Brain microvascular endothelial cell (primary cell): ENCODE measurements around the gene GASK1A.
"Not testable (repeated sequence)": the region's sequence is repeated elsewhere in the genome, so short reads cannot be mapped to it uniquely, and the experiment has no call there.

Source experiments
- DNase-seq: peaks from one replicate; pipeline ENCODE4 v3.0.0-alpha.2; 2020
- H3K27ac ChIP-seq: fragments of 250-450 bp; sonication (Bioruptor Pico); 2 replicates; pipeline ENCODE4 v1.5.1; 2020; ENCODE audit warnings: mild to moderate bottlenecking, moderate library complexity
- H3K27me3 ChIP-seq: fragments of 250-450 bp; sonication (Bioruptor Pico); replicated peaks from 2 replicates; pipeline ENCODE4 v1.5.1; 2020; ENCODE audit warnings: mild to moderate bottlenecking
- H3K36me3 ChIP-seq: fragments of 250-450 bp; sonication (Bioruptor Pico); replicated peaks from 2 replicates; pipeline ENCODE4 v1.5.1; 2020; ENCODE audit warnings: mild to moderate bottlenecking
- H3K4me3 ChIP-seq: 2 replicates; pipeline ENCODE4 v1.5.1; 2011; ENCODE audit warnings: low read depth, mild to moderate bottlenecking, control low read depth, low read length, moderate library complexity
- CTCF ChIP-seq: IDR thresholded peaks from 2 replicates; pipeline ENCODE4 v1.5.1; 2011; ENCODE audit warnings: low read depth, mild to moderate bottlenecking, moderate library complexity, low read length, control low read depth, inconsistent platforms; ENCODE audit errors: missing control alignments
- in situ Hi-C: cut with HindIII; loops from 2 replicates; pipeline ENCODE4 v1.10.0; 2017; ENCODE audit warnings: low sequenced_read_pairs, low pct_ligation_motif_present

GASK1A gene

GRCh38 chr3:43043071-43043766, 64.1 kb downstream of the GASK1A start:
- TF ChIP-seq CTCF, result no peak
- H3K27ac ChIP-seq, result no peak overlapping the region
- H3K27me3 ChIP-seq, result no peaks in the 10 kb centered on the region
- no peak overlapping the region for H3K4me3 ChIP-seq
- H3K36me3 ChIP-seq, result no peaks in the 10 kb centered on the region
- in situ Hi-C loops, result no loop called here
- no peak for DNase-seq

DNA sequence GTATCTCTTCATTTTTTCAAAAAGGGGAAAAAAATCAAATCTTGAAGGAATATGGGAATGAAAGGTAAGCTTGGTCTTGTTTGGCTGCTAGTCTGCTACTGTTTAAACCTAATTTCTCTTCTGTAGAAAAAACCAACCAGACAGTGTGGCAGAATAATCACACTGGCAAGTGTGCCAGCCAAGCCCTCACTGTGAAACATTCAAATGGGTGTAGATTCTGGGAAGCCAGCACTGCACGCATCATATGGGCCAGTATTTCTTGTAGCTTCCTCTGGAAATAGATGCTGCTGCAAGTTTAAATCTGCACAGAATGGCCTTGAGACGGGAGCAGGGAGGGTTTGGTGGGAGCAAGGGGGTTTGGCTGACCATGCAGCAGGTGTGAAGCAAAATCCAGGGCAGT, 64.7 kb downstream of the GASK1A start:
- H3K36me3 ChIP-seq, result no peaks in the 10 kb centered on the region
- no peaks in the 10 kb centered on the region for H3K27me3 ChIP-seq
- no peak for TF ChIP-seq CTCF
- DNase-seq, result no peak
- no peak overlapping the region for H3K4me3 ChIP-seq
- in situ Hi-C loops, result no loop called here
- H3K27ac ChIP-seq, result no peak overlapping the region

DNA sequence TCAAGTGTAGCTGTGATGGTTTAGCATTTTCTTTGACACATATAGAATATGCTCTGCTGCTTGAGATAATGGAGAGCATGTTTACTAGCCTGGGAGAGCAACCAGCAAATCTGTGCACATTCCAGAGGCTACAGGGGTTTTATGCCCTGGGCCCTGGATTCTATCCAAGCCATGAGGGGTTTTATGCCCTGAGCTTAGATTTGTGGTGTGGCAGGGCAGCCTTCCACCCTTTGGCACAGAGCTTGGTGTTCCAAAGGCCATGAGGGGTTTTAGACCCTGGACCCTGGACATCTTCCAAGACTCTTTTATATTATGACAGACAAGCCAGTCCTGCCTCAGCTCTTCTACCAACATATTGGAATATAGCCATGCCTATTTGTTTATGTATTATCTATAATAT, 66.0 kb downstream of the GASK1A start:
- not testable (repeated sequence) for H3K27ac ChIP-seq

GRCh38 chr3:43046583-43046982, 67.5 kb downstream of the GASK1A start:
- no peak for DNase-seq
- Histone ChIP-seq H3K27me3 (no peaks in the 10 kb centered on the region), H3K4me3 (no peak overlapping the region), H3K36me3 (no peaks in the 10 kb centered on the region), H3K27ac (no peak overlapping the region)
- in situ Hi-C loops, result no loop called here
- no peak for TF ChIP-seq CTCF

More for the DNA sequence above, 66.0 kb downstream of the GASK1A start:
- DNase-seq, H3K4me3 ChIP-seq, H3K36me3 ChIP-seq, in situ Hi-C loops, H3K27me3 ChIP-seq: not testable (repeated sequence)

DNA sequence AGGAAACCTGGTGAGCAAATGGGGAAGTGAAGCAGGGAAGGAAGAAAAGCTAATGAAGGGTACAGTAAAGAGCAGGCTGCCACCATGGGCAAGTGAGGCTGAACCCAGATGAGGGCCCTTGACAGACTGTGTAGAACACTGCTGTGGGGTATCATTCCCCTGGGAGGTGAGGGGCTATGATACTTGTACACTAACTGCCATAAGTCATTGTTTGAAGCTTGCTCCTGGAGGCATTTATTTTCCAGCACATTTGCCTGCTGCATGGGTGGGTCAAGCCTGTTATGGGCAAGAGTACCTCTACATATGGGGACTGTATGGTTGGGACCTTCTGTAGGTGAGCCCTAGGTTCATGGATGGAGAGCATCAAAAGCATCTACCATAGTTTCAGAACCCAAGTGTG, 69.4 kb downstream of the GASK1A start:
- Histone ChIP-seq H3K36me3 (no peaks in the 10 kb centered on the region), H3K27me3 (no peaks in the 10 kb centered on the region), H3K27ac (no peak overlapping the region), H3K4me3 (no peak overlapping the region)
- no peak for TF ChIP-seq CTCF
- in situ Hi-C loops, result no loop called here
- DNase-seq, result no peak

DNA sequence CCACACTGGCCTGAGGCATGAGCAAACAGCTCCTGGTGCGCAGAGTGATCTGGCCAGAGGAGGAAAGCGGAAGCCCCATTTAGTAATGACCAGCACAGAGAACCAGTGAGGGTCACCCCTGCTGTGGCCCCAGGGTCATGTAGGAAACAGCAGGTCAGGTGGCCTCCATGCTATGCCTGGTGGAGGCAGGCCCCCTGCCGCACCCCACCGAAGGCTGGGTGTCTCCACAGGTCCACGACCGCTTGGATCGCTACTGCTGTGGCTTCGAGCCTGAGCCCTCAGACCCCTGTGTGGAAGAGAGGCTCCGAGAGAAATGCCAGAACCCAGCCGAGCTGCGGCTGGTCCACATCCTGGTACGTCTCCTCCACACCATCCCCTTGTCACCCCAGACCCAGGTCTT, 74.2 kb downstream of the GASK1A start:
- in situ Hi-C loops, result no loop called here
- DNase-seq, result no peak
- H3K4me3 ChIP-seq, result no peak overlapping the region
- no peak overlapping the region for H3K27ac ChIP-seq
- H3K36me3 ChIP-seq, result no peaks in the 10 kb centered on the region
- no peak for TF ChIP-seq CTCF
- no peaks in the 10 kb centered on the region for H3K27me3 ChIP-seq
